Muscle layer of colon (tissue), 2 donors: ENCODE measurements around the gene C11orf54.
"Not testable (repeated sequence)": the region's sequence is repeated elsewhere in the genome, so short reads cannot be mapped to it uniquely, and the experiment has no call there.

ENCODE experiments used
- H3K27ac ChIP-seq: one replicate; pipeline ENCODE4 v1.7.0; 2013; ENCODE audit warnings: low read depth, mild to moderate bottlenecking, low read length, moderate library complexity
- H3K27me3 ChIP-seq, 2 donors: one replicate each; pipeline ENCODE4 v1.7.0; 2013; ENCODE audit warnings: low read length in 2 of 2, mild to moderate bottlenecking in 2 of 2; ENCODE audit not compliant: insufficient read depth in 2 of 2, control insufficient read depth in 1 of 2
- H3K36me3 ChIP-seq: one replicate; pipeline ENCODE4 v1.7.0; 2013; ENCODE audit warnings: mild to moderate bottlenecking, low read length; ENCODE audit not compliant: insufficient read depth
- H3K4me1 ChIP-seq: one replicate; pipeline ENCODE4 v1.7.0; 2013; ENCODE audit warnings: mild to moderate bottlenecking, low read length; ENCODE audit not compliant: insufficient read depth
- H3K4me3 ChIP-seq, 2 donors: one replicate each; pipeline ENCODE4 v1.7.0; 2013; ENCODE audit warnings: low read length in 2 of 2, low read depth in 1 of 2, mild to moderate bottlenecking in 1 of 2, moderate library complexity in 1 of 2
- H3K9ac ChIP-seq: one replicate; pipeline ENCODE4 v1.7.0; 2013; ENCODE audit warnings: low read length
- H3K9me3 ChIP-seq: one replicate; pipeline ENCODE4 v1.7.0; 2013; ENCODE audit warnings: mild to moderate bottlenecking, low read length
- donor health status: abdominal sarcoma.
- donor health status: Adenocarcinoma of cecum.

The C11orf54 gene

DNA sequence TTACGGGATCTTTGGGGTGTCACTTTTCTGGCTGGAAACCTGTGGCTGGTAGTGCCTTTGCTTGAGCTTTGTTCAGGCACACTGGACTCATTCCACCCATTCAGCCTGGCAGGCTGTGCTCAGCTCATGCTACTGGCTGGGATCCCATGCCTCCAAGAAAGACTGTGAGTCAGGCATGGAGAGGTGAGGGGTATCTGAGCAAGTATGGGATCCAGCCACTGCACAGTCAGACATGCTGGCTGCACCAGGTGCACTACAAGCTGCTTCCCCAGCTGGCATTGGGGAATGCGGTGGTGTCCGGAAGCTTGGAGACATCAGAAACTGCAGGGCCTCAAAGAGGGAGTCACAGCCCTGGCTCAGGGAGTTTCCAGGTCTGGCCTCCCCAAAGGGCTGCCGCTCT, 30.7 kb downstream of the C11orf54 start:
- H3K9me3 ChIP-seq, result no peaks in the 10 kb centered on the region

DNA sequence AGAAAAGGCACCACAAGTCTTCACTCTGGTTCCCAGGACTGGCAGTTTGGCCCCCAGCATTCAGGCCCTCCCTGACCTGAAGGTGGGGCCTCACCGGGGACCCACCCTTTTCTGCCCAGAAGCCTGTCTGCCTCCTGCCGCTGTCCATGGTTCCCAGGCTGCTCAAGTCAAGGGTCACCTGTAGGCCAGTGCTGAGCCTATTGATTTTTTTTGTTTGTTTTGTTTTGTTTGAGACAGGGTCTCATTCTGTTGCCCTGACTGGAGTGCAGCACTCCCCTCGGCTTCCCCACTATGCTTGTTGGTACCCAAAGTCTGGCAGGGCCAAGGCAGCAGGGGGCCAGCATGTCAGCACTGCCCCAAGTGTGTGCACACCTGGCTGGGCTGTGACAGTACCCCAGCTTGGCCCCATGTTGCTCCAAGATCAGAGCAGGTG, 31.6 kb downstream of the C11orf54 start:
- Histone ChIP-seq H3K9me3 (no peaks in the 10 kb centered on the region), H3K27ac (no peak overlapping the region), H3K4me3 (no peak overlapping the region), H3K4me1 (no peaks in the 10 kb centered on the region), H3K9ac (no peak overlapping the region), H3K36me3 (no peaks in the 10 kb centered on the region), H3K27me3 (no peaks in the 10 kb centered on the region)

More for the DNA sequence above, 30.7 kb downstream of the C11orf54 start:
- H3K4me1 ChIP-seq, result no peaks in the 10 kb centered on the region
- no peak overlapping the region for H3K27ac ChIP-seq
- no peak overlapping the region for H3K9ac ChIP-seq
- H3K27me3 ChIP-seq, result no peaks in the 10 kb centered on the region
- H3K4me3 ChIP-seq, result no peak overlapping the region
- H3K36me3 ChIP-seq, result no peaks in the 10 kb centered on the region

DNA sequence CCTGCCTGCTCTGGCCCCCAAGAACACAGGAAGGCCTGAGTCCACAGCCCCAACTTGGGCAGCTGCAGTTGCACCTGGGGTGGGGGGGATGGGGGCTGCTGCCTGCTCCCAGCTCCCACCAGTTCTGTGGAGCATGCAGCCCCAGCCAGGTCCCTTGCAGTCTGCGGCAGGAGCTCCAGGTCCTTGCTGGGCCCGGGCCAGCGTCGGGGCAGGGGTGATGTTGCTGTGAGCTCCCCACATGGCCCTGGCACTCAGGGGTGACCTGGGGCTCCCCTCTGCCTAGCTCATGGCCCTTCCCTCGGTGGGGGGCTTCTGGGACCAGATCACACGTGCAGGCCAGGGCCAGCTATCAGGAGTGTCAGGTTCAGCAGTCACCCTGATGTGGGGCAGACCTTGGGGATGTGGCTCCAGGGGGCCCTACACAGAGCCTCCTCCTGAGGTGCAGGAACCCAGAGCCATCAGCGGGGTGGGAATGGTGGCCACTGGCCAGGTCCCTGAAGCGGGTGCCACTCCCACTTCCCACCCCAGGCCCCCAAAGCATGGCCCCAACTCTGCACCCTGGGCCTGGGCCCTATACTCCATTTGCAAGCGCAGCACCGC, 32.2 kb downstream of the C11orf54 start:
- H3K4me3 ChIP-seq, result no peak overlapping the region
- no peak overlapping the region for H3K27ac ChIP-seq
- no peaks in the 10 kb centered on the region for H3K9me3 ChIP-seq
- H3K36me3 ChIP-seq, result no peaks in the 10 kb centered on the region
- H3K4me1 ChIP-seq, result no peaks in the 10 kb centered on the region
- H3K9ac ChIP-seq, result no peak overlapping the region
- no peaks in the 10 kb centered on the region for H3K27me3 ChIP-seq

DNA sequence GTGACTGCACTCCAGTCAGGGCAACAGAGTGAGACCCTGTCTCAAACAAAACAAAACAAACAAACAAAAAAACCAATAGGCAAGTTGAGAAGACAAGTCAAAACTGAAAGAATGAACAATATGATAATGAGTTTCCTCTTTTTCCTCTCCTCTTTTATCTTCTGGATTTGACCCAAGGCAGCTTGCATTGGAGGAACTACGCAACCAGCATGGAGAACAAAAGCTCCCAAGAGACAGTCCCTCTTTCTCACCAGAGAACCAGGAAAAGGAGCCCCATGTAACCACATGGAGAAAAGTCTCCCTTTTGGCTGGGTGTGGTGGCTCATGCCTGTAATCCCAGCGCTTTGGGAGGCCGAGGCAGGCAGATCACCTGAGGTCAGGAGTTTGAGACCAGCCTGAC, 33.1 kb downstream of the C11orf54 start:
- H3K9me3 ChIP-seq, H3K9ac ChIP-seq, H3K4me1 ChIP-seq, H3K27ac ChIP-seq, H3K4me3 ChIP-seq, H3K36me3 ChIP-seq, H3K27me3 ChIP-seq: not testable (repeated sequence)

DNA sequence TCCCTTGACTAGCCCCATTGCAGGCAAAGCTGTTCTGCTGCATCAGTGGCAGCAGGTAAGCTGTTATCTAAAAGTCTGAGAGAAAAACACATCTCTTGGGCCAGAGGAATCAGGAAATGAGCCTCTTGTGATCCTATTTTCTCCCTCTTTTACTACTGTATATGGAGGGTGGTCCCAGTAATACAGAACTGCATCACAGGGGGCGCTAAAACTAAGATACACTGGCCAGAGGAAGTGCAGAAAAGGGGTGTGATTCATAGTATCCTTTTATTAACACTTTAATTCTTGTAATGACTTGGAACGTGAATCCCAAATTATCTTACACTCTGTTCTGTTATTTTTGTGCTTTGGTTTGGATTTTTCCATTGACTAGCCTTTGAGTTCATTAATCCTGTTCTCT, 33.8 kb downstream of the C11orf54 start:
- Histone ChIP-seq H3K27me3 (no peaks in the 10 kb centered on the region), H3K4me1 (no peaks in the 10 kb centered on the region), H3K9me3 (no peaks in the 10 kb centered on the region), H3K36me3 (no peaks in the 10 kb centered on the region), H3K9ac (no peak overlapping the region), H3K4me3 (no peak overlapping the region), H3K27ac (no peak overlapping the region)

DNA sequence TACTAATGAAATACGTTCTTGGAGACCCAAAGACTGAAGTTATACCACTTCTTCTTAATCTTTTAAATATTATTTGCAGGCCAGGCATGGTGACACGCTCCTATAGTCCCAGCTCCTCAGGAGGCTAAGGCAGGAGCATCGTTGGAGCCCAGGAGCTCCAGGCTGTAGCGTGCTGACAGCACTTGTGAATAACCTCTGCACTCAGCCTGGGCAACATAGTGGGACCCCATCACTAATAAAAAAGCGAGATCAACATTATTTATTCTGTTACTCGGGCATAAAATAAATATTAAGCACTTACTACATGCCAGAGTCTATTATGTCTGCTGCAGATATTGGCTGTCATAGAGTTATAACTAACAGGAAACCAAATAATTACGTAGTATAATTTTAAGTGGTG, 41.9 kb downstream of the C11orf54 start:
- Histone ChIP-seq H3K4me1 (peaks cover 24% of the 10 kb centered on the region), H3K27ac (peak overlapping the region; percentile 95), H3K27me3 (no peaks in the 10 kb centered on the region), H3K9ac (no peak overlapping the region), H3K4me3 (peak overlapping the region; percentile 22 to 84), H3K9me3 (no peaks in the 10 kb centered on the region), H3K36me3 (no peaks in the 10 kb centered on the region)

DNA sequence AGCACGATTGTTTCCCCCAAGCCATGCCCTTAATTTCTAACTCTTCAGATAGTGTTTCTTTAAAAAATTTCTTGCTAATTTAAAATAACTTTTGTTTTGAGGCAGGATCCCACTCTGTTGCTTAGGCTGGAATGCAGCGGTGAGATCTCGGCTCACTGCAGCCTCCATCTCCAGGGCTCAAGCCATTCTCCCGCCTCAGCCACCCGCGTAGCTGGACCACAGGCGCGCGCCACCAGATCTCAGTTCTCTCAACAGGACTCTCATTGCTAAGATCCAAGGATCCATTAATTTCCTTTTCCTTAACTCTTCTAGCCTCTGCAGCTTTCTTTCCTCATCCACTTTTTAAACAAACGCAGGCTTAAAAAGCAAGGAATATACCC, 42.3 kb downstream of the C11orf54 start:
- peak overlapping the region; percentile 95 for H3K27ac ChIP-seq
- peak overlapping the region; percentile 78 for H3K9ac ChIP-seq
- H3K27me3 ChIP-seq, result no peaks in the 10 kb centered on the region

DNA sequence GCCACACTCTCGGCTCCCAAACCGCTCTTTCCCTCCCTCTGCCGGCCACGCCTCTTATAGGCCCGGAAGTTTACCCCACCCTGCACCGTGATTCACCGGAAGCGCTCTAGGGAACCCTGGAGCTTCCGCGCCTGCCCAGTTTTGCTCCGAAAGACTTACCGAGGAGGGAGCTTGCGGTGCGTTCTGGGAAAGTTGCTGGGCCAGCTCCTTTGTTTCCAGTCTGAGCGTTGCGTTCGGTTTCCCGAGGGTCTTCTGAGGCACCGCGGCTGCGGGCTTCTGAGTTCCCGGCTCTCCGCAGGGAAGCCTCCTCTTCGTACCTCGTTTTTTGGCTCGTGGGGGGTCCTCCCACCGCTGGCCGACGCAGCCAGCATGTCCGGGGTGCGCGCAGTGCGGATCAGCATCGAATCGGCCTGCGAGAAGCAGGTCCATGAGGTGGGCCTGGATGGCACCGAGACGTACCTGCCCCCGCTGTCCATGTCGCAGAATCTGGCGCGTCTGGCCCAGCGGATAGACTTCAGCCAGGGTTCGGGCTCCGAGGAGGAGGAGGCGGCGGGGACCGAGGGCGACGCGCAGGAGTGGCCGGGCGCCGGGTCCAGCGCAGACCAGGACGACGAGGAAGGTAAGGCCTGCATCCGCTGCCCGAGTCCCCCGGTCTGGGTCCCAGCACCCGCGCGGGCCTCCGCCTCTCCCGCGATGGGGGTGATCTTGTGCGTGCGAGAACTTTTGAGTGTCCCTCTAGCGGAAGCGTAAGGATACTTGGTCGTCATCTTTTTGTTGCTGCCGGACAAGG, 42.9 kb downstream of the C11orf54 start, which contains the start of gene MED17:
TSS of gene MED17 (plus strand) at position 138 of the 790 bp plus-strand sequence. CDS start at position 370, 232 bp downstream.
- Histone ChIP-seq H3K4me1 (peaks cover 24% of the 10 kb centered on the region), H3K4me3 (peak within 1 kb of the TSS; percentile 59 to 84), H3K9me3 (no peaks in the 10 kb centered on the region), H3K27me3 (no peaks in the 10 kb centered on the region), H3K27ac (peak within 1 kb of the TSS; percentile 95), H3K36me3 (peaks cover 8% of the 10 kb centered on the region), H3K9ac (peak within 1 kb of the TSS; percentile 78)

More for the DNA sequence above, 42.3 kb downstream of the C11orf54 start:
- Histone ChIP-seq H3K4me1 (peaks cover 24% of the 10 kb centered on the region), H3K9me3 (no peaks in the 10 kb centered on the region), H3K4me3 (peak overlapping the region; percentile 22 to 84), H3K36me3 (peaks cover 2% of the 10 kb centered on the region)

DNA sequence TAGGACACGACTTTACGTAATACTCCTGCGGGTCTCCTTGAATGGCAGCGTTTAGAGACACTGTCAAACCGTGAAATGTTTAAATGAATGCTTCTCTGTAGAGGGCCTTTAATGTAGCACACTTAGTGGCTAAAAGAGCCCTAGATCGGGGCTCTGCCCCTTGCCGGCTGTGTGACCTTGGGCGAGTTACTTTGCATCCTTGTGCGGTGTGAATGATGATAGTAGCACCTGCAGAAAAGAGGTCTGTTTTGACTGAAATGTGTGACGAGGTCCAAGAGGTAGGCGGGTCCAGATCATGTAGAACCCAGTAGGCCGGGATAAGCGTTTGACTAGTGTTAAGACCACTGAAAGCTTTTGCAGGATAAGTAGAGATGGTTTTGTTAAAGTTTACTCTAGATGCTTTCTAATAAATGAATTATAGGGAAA, 43.5 kb downstream of the C11orf54 start:
- H3K4me1 ChIP-seq, result peaks cover 24% of the 10 kb centered on the region
- no peaks in the 10 kb centered on the region for H3K27me3 ChIP-seq
- peaks cover 14% of the 10 kb centered on the region for H3K36me3 ChIP-seq
- peak overlapping the region; percentile 78 for H3K9ac ChIP-seq
- no peaks in the 10 kb centered on the region for H3K9me3 ChIP-seq
- peak overlapping the region; percentile 59 to 84 for H3K4me3 ChIP-seq
- peak overlapping the region; percentile 95 for H3K27ac ChIP-seq

DNA sequence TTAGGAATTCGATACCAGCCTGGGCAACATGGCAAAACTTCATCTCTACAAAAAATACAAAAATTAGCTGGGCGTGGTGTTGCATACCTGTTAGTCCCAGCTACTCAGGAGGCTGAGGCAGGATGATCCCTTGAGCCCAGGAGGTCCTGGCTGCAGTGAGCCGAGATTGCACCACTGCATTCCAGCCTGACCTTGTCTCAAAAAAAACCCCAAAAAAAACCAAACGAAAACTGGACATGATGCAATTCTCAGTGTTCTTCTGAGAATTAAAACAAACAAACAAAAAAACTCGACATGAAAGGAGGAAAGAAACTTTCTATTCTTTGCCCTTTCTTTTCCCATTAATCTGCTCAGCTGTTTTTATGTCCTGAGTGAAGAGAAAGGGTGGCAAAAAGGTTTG, 50.0 kb downstream of the C11orf54 start:
- Histone ChIP-seq H3K36me3 (peaks cover 61% of the 10 kb centered on the region), H3K27me3 (no peaks in the 10 kb centered on the region), H3K4me3 (no peak overlapping the region), H3K27ac (no peak overlapping the region), H3K4me1 (peaks cover 12% of the 10 kb centered on the region), H3K9ac (no peak overlapping the region), H3K9me3 (no peaks in the 10 kb centered on the region)

DNA sequence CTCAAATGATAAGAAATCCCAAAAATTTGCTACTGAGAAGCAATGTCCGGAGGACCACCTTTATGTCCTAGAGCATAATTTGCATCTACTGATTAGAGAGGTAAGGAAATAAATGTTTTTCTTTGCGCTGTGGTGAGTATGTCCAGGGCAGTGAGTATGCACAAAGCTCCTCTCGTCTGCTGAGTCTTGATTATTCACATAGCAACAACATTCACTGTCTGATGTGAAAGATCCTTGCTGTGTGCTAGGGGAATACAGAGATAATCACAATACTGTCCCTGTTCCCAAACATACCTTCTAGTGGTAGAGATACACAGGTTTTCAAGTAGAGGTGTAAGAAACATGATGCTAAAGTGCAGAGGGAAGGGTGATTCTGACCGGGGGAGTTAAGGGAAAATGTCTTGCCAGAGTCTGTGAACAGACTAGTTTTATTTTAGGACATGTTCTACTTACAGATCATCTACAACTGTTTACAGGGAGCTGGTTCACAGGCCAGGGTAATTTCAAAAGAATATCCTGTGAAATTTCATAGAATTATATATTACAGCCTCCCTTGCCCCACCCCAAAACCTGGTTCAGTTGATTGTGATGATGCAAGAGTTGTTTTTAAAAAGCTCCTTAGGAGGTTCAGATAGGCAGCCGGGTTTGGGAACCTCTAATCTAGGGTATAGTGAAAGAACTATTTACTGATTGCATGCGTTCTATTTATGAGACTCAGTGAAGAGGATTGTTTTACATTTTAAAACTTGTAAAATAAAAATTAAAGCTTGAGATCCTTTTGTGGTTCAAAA, 55.2 kb downstream of the C11orf54 start:
- Histone ChIP-seq H3K27me3 (no peaks in the 10 kb centered on the region), H3K4me1 (no peaks in the 10 kb centered on the region), H3K9ac (no peak overlapping the region), H3K4me3 (no peak overlapping the region), H3K36me3 (peaks cover 54% of the 10 kb centered on the region), H3K9me3 (no peaks in the 10 kb centered on the region), H3K27ac (no peak overlapping the region)
